8988T (cell line): ENCODE measurements around the gene COL4A2.
A peak's percentile ranks its signal among the peaks of the same experiment; 100 is the strongest.

Source experiments
- DNase-seq: peaks from one replicate; pipeline ENCODE4 v3.0.0; 2011

The COL4A2 gene

GRCh38 chr13:110360598-110360997 lies 53.5 kb downstream of the COL4A2 start:
- no peak for DNase-seq

GRCh38 chr13:110361365-110361911 lies 54.4 kb downstream of the COL4A2 start:
- DNase-seq, result no peak

GRCh38 chr13:110363010-110363409 lies 55.9 kb downstream of the COL4A2 start:
- peak; percentile 33 for DNase-seq

GRCh38 chr13:110364081-110364480 lies 57.0 kb downstream of the COL4A2 start:
- DNase-seq, result no peak

- no peak for DNase-seq
Observed at GRCh38 chr13:110365876-110366275, 58.8 kb downstream of the COL4A2 start.

DNA sequence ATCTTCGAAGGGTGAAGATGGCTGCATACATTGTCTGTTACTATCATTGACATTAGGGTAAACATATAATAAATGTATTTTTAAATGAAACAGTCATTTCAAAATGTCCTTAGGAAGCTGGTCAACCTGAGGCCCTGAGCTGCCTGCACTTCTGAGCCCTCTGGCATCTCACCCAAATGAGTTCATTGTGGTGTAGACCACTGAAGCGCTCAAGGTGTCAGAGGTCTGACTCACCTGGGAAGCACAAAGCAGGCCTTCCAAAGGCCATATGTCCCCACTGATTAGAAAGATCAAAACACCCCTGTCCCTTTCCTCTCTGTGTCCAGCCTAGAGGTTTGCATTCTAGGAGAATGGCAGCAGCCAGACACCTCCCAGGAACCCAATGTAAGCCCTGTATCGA lies 59.6 kb downstream of the COL4A2 start:
- DNase-seq, result no peak

DNA sequence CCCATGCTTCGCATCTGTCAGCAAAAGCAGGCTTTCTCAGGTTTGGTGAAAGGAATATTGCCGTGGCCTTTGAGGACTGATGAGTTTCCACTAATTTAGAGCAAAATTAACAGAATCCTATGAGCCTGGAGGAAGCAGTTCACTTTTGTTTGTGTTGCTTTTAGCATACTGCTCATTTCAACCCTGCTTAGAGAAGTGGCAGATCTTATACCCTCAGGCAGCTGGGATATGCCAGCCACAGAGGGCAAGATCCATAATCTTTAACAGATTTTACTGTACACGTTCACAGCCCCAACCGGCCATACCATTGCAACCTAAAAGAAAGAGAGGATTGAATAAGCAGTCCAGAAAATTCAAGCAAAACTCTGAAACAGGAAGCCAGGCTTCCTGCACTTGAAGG lies 60.5 kb downstream of the COL4A2 start:
- DNase-seq, result no peak

DNA sequence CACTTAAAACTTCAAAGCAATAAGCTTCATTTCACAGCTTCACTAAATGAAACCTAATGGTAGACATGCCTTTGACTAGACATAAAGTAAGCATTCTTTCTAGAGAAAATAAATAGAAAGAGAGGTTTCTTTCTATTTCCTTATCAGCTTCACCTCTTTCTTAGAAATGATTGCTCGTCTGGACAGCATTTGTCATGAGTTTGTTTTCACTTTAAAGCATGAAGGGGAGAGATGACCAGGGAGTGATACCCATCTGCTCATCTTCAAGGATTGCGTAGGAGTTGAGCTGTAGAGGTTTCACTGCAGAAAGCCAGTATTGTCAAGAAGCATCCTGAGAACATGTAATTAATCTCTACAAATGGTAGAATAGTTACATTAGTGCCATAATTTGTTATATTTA lies 61.3 kb downstream of the COL4A2 start:
- DNase-seq, result no peak

DNA sequence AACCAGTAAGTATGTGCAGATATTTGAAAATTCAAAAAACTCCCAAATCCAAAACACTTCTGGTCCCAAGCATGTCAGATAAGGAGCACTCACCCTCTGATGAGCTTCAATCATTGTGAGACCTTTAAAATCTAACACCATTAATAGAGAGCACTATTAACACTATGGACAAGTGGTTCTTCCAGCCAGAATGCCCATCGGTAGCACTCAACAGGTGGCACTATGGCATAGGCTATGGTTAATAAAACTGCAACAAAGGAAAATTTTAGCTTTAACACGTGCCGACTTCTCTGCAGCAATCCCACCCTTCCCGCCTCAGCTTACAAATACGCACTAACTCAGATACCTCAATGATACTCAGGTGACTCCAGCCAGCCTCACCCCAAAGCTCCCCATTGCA lies 62.3 kb downstream of the COL4A2 start:
- no peak for DNase-seq

DNA sequence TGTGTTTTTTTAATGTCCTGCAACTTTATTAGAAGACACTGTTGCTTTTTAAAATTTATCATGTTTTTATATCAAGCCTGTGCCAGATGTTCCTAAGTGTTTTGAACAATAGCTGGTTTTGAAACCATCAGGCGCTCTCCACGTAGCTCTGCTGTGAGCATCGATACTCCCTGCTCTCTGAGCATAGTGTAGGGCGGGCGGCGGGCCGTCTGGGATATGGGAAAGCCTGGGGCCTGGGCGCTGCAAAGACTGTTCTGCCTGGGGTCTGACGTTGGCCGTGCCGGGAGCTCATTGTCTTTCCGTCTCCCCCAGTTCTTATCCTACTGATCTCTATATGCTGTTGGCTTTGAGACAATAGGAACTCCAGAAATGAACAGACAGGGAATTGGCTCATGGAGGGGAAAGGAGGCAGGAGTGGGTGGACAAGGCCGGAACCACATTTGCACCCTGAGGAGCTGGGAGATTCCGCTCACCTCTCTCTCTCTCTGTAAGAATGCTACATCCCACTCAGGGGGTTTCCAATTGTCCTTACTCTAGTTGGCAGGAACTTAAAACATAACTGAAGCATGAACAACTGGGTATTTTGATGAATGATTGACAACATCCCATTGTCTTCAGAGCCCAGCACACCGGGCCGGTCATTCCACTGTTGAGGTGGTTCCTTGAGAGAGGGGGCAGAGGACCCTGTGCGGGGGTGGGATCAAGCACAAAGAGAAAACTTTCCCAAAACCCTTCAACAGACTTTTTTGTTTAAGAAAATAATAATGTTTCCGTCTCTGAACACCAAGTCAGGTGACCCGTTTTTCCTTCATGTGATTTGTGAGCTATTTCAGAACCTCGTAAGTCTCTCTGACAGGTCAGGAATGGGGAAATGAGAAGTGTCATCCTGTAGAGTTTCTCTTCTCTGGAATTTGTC lies 64.7 kb downstream of the COL4A2 start:
- no peak for DNase-seq

GRCh38 chr13:110372676-110373075 lies 65.6 kb downstream of the COL4A2 start:
- DNase-seq, result no peak

DNA sequence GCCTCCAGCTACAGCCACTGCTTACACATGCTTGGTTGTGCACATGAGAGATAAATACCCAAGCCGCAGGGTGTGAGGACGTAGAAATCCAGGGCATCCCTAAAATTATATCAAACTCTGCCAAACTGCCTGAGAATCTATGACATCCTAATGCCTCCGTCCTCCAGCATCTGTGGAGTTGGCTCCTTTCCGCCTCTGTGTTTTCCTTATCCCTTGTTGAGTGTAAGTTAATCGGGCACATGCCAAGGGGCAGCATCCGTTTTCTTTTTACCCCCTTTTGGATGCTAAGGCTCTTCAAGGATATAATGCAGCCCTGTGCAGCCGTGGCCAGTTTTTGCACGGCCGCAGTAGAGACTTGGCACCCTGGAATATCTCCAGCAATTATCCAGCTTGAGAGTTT lies 66.5 kb downstream of the COL4A2 start:
- DNase-seq, result no peak

DNA sequence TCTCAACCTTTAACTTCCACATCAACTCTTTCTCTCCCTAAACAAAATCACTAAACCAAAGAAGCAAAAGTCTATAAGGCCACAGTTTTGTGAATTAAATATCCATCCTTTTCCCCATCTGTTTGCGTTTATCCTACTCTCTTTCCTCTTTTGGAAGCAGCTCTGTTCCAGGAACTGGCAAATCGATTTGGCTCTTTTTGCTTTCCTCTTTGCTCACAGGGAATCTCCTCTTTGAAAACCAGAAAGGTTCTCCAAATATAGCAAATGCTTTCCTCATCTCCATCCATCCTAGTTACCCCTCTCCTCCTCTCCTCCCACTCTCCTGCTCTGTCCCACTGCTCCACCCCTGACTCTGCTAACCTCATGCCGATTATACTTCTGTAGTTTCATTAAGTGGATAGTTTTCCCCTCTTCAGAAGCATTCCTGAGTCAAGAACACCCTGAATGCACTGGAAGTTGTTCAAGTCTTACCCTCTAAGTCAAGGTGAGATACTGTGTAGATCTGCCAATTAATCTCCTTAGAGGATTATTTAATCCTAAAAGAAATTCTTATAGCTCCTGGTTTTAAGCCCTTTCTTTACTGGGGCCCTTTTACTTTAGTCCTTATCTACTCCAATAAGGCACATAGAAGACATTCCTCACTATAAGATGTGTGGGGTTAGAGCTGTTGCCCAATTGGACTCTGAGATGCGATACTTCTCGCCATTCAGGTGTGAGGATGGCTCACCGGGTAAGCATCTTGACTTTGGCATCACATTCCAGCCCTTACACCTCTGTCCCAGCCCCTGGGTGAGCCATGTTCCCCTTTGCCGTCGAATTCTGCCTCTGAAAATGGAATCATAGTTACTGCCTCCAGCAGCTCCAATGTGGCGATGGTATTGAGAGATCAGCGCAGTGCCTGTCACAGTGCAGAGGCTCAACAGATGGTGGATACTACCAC lies 67.6 kb downstream of the COL4A2 start:
- no peak for DNase-seq

DNA sequence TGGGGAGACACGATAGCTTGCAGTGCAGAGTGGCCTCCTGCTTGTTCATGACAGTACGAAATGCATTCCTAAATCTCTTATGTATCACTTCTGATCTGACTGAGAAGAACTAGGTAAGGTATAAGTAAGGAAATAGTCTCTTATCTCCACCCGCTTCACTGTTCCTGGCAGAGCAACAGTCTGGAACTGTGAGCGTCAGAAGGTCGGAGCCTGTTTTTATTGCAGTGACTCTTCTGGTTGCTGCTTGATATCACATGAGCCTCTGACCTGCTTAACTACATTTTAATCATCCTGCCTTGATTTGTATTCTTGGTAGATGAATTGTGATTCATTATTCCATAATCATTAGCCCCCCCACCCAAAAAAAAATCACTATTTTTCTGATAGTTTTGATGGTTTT lies 69.0 kb downstream of the COL4A2 start:
- no peak for DNase-seq

DNA sequence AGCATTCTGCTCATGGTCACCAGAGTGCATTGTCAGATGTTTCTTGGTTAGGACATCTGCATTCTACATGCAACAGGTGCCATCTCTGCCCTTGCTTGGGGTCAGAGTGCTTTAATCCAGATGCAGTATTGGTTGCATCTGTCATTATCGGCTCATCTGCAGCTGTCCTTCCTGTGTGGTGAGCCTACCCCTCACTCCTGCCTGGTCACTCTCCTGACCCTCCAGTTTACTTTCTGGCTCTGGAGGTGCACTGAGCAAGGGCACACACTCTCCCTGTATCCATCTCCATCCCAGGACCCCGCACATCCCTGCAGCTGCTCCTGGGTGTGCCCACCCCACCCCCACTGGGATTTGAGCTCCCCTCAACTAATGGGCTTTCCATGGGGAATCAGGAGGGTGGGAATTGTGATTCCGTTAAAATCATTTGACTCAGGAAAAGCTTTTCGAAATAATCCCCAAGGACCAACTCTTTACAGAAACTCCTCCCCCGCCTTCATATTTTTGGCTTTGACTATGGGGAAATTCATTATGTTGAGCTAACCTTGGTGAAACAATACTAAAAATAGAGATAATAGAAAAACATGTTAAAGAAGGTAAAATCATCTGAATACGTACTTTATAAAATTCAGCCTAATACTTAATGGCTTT lies 70.2 kb downstream of the COL4A2 start:
- no peak for DNase-seq

DNA sequence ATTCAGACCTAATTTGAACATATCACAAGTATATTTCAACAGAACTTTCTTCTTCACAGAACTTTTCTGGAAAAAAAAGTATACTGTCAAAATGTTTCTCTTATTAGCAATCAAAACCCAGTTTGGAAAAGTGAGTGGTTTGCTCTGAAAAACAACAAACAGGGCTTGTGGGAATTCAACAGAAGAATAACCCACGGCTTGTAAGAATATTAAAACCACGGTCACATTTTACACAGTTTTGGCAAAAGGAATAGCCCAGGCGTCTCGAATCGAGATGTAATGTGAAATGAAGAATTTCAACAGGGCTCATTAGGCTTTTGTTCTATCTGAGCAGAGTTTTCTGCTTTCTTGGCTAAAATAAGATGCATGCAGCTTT lies 70.7 kb downstream of the COL4A2 start:
- DNase-seq, result no peak

DNA sequence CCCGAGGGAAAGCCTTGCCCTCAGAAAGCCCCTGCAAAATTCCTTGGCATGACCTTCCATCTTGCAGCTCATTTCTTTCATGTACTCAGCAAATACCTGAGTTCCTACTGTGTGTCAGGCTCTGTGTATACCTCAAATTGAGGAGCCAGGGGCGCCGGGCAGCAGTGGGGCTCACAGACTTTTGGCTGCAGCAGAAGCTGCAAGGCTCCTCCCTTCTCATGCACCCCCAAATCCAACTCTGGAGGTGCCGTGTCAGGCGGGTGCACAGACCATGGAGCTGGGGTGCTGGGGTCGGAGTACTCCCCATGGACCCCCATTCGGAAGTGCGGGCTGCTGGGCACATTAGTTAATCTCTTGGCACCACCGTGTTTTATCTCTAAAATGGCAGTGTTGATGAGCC lies 72.3 kb downstream of the COL4A2 start:
- no peak for DNase-seq

DNA sequence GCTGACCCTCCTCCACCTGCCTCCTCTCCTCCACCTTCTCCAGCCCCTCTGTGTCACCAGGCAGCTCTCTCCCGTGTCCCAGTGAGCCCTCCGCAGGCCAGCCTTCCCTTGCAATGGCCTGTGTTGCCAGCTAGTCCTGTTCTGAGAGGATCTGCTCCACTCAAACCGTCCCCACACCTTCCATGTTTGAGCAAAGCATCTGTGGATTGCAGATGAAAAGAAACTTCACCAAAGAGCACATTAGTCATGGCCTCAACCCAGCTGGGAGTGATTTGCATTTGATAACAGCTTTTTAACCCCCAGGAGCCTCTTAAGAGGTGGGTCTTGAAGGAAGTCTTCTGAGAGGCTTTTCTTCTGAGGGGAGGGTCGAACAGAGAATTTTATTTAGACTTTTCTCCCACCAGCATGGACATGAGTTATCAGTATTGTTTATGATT lies 72.8 kb downstream of the COL4A2 start:
- no peak for DNase-seq

DNA sequence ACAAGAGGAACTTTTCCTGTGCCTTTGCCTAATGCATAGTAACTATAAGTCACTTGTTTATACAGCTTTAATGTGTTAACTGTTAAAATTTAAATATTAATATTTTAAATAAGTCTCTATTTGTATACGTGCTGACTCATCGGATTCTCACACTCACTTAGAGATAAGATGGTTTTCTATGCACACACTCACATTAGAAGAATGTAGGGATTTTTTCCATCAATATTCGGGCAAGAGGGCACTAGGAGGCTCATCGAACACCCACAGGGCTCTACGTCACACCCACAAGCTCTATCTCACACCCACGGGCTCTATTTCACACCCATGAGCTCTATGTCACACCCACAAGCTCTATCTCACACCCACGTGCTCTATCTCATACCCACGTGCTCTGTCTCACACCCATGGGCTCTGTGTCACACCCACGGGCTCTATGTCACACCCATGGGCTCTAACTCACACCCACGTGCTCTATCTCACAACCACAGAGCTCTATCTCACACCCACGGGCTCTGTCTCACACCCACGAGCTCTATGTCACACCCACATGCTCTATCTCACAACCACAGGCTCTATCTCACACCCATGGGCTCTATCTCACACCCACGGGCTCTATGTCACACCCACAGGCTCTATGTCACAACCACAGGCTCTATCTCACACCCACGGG lies 73.4 kb downstream of the COL4A2 start:
- no peak for DNase-seq

GRCh38 chr13:110381029-110381360 lies 73.9 kb downstream of the COL4A2 start:
- DNase-seq, result no peak

DNA sequence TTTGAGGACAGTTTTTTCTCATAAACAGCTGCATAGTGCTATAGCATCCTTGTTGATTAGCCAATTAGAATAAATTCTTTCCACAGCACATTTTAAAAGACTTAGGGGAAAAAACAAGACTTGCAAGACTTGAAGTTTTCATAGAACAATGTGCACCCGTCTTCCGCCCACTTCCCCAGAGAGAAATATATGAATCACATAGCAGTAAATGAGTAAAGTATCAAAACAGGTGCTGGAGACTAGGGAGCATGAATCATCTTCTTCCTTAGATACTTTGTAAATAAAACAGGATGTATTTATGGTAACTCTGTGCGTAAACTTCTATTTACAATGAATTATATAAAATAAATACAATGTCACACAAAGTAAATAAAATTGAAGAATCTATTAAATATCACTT lies 75.1 kb downstream of the COL4A2 start:
- no peak for DNase-seq

DNA sequence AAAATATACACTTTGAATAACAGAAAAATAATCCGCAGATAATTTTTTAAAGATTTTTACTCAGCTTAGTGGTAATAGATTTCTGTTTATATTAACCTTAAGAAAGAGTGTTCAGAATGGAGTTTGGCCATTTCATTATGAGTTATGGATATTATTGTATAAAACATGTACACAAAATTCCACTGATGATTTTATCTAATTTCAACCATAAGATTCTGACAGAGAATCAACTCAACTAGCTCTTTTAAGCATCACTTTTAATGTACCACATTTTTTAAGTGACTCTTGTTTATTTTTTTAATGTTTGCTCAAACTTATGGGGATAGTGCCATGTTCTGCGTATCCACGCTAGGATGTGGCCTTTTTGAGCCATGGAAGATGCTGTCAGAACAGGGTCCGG lies 75.7 kb downstream of the COL4A2 start:
- no peak for DNase-seq
